ENCODE data around the gene PROB1. TPM values are rescaled to one million over a fixed set of nuclear protein-coding genes. Genes with fewer than 3 reads are reported as not detected.
A peak's percentile ranks its signal among the peaks of the same experiment; 100 is the strongest.

The PROB1 gene
- total and polyA plus RNA-seq, 2 of the 13 experiments (the other 11 are each of a cell fraction or from before 2014, with no cell fraction given), result 0.69 to 1.1 TPM

DNA sequence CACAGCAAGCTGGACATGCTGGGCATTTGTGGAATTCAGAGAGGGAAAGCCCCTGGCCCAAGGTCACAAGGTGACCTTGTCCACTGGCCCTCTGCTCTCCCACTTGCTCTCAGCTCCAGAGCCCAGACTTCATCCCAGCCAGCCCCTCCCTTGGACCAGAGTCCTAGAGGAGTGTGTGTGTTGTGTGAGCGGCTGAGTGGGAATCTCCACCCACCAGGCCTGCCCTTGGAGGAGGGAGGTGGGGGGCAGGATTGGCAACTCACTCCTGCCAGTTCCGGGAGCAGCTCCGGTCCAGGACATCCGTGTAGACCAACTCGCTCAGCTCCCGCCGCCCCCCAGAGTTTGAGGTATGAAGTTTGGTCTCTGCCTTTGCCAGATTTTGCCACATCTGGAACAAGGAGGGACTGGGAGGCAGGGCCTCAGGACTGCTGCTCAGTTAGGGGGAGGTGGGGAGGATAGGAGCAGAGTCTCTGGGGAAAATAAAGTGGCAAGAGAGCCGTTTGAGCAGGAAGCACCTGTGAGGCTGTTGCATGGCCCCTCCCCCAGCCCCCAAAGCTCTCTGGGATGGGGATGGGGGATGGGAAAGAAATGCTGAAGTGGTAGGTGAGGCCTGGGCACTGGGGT is 6.6 kb downstream of the PROB1 start (continued):
- TF ChIP-seq CEBPZ (IDR thresholded peaks at IDR 0.05; ENCODE audit: low read length) (no peak), RBAK (CRISPR knock-in tag; IDR thresholded peaks at IDR 0.05) (no peak), DMAP1 (CRISPR knock-in tag; IDR thresholded peaks at IDR 0.05) (no peak), RARA (CRISPR knock-in tag; IDR thresholded peaks at IDR 0.05) (no peak), ZNF121 (CRISPR knock-in tag; IDR thresholded peaks at IDR 0.05) (no peak), MXI1 (IDR thresholded peaks at IDR 0.05; ENCODE audit: borderline replicate concordance, low read depth, low read length) (no peak), HHEX (CRISPR knock-in tag; IDR thresholded peaks at IDR 0.05) (no peak), GPBP1L1 (CRISPR knock-in tag; IDR thresholded peaks at IDR 0.05) (no peak), ZNF552 (CRISPR knock-in tag; IDR thresholded peaks at IDR 0.05; ENCODE audit: borderline replicate concordance) (no peak), ZNF382 (CRISPR knock-in tag; IDR thresholded peaks at IDR 0.05; ENCODE audit: borderline replicate concordance) (no peak), ZNF3 (CRISPR knock-in tag; IDR thresholded peaks at IDR 0.05) (no peak), ZNF546 (CRISPR knock-in tag; conservative IDR thresholded peaks at IDR 0.05) (no peak), POGZ (CRISPR knock-in tag; IDR thresholded peaks at IDR 0.05) (0 out of 2 replicates have a peak, but pooled peaks have one; percentile 53), HDAC2 (CRISPR knock-in tag; IDR thresholded peaks at IDR 0.05) (peak; percentile 65; the same call in 1 of the 2 replicates), ZNF589 (CRISPR knock-in tag; conservative IDR thresholded peaks at IDR 0.05) (no peak), ZNF558 (CRISPR knock-in tag; IDR thresholded peaks at IDR 0.05; ENCODE audit: borderline replicate concordance) (no peak), ZNF44 (CRISPR knock-in tag; IDR thresholded peaks at IDR 0.05) (no peak), CSRNP1 (CRISPR knock-in tag; IDR thresholded peaks at IDR 0.05) (no peak)
- TF ChIP-seq, protein P1, sequence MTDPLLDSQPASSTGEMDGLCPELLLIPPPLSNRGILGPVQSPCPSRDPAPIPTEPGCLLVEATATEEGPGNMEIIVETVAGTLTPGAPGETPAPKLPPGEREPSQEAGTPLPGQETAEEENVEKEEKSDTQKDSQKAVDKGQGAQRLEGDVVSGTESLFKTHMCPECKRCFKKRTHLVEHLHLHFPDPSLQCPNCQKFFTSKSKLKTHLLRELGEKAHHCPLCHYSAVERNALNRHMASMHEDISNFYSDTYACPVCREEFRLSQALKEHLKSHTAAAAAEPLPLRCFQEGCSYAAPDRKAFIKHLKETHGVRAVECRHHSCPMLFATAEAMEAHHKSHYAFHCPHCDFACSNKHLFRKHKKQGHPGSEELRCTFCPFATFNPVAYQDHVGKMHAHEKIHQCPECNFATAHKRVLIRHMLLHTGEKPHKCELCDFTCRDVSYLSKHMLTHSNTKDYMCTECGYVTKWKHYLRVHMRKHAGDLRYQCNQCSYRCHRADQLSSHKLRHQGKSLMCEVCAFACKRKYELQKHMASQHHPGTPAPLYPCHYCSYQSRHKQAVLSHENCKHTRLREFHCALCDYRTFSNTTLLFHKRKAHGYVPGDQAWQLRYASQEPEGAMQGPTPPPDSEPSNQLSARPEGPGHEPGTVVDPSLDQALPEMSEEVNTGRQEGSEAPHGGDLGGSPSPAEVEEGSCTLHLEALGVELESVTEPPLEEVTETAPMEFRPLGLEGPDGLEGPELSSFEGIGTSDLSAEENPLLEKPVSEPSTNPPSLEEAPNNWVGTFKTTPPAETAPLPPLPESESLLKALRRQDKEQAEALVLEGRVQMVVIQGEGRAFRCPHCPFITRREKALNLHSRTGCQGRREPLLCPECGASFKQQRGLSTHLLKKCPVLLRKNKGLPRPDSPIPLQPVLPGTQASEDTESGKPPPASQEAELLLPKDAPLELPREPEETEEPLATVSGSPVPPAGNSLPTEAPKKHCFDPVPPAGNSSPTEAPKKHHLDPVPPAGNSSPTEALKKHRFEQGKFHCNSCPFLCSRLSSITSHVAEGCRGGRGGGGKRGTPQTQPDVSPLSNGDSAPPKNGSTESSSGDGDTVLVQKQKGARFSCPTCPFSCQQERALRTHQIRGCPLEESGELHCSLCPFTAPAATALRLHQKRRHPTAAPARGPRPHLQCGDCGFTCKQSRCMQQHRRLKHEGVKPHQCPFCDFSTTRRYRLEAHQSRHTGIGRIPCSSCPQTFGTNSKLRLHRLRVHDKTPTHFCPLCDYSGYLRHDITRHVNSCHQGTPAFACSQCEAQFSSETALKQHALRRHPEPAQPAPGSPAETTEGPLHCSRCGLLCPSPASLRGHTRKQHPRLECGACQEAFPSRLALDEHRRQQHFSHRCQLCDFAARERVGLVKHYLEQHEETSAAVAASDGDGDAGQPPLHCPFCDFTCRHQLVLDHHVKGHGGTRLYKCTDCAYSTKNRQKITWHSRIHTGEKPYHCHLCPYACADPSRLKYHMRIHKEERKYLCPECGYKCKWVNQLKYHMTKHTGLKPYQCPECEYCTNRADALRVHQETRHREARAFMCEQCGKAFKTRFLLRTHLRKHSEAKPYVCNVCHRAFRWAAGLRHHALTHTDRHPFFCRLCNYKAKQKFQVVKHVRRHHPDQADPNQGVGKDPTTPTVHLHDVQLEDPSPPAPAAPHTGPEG (CRISPR knock-in tag; IDR thresholded peaks at IDR 0.05), result no peak
